Measurements from ENCODE around the gene NELL1.

NELL1 gene

DNA sequence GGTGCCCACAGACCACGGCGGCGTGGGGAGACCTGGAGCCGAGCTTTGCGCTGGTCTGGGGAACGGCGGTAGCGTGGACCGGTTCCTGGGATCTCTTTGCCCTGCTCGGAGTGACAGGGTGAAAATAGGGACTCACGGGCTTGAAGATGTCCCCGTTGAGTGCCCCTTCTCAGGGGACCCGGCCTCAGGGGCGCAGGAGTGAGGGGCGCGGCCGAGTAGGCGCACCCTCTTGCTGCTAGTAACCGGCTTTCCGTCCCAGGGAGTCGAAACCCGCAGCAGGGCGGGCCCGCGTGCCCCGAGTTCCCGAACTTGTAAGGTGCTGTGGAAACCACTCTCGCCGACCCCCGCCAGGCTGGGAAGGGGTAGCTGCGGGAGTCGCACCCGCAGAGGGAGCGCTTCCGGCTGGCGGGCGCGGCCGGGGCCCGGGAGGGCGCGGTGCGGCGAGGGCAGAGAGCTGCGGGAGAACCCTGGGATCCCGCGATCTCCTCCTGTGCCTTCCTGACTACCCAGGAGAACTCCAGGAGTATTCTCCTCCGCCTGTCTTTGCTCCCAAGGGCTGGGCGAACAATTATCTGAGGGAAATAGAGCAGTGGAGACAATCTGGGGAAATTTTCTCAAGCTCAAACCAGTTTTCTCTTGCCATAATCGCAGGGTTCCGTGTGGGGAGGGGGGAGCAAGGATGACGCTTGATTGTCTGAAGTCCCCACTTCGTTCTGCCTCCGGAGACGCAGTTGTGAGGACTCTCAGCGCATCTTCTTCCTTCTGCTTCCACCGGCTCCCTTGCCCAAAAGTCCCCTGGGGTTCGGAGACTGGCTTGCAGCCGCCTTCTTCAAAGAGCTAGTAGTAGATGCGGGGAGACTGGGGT is 666 bp downstream of the NELL1 start:
- DNase-seq = no peak

DNA sequence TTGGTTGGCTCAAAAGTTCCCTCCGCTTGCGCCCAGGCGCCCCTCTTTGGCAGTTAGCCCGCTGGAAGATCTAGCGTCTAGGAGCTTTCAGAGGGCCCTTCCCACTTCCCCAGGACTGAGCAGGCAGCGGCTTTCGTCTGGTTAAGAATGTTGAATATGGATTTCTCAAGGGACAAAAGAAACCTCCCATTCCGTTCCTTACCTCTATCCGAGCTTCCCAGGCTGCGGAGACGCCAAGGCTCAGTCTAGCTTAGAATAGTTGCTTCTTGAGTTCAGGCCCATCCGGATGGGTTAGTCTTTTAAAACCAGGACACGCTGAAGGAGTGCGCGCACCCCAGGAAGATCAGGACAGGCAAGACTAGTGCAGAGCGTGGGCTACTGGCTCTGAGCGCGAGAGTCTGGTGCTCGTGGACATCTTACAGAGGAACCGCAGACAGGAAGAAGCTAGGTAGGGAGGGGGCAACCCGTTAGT is 1.6 kb downstream of the NELL1 start:
- no peak for DNase-seq

DNA sequence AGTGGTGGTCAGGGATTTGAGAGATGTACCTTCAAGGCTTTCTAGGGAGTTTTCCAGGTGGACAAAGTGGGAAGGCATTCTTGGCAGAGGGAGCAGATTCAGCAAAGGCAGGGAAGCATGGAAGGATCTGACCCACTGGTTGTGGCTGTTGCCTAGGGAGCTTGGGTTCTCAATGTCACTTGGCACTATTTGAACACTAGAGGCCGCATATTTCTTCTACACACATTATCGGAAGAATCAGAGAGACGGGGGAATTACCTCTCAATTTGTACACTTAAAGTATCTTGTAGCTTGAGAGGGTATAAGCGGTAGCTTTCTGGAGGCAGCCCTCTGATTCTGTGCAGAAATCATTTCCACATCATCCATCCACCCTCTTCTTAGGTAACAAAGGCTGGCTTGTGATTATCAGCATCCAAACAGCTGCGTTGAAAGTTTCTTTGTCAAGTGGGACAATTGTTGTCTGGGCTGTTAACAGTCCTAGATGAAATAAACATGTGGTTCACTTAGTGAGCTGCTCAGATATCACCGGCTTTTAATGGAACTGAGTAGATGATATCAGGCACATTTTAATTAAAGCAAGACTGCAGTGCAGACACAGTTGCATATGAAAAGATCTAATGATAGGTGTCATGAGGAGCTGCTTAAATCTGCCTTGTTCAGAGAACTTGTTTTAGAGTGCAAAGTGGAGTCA is 2.6 kb downstream of the NELL1 start:
- DNase-seq = no peak

DNA sequence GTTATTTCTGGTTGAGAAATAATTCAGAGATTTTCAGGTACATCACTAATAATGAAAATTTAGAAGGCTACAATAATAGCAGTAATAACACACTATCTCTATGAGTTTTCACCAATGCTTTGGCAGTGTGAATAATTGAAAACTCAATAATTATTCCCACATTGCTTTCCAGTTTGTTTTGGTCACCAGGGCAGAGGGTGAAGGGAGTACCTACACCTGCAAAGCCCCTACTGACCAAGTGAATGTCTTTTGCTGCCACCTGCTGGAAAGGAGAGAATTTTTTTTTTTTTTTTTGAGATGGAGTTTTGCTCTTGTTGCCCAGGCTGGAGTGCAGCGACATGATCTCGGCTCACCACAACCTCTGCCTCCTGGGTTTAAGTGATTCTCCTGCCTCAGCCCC is 3.2 kb downstream of the NELL1 start:
- no peak for DNase-seq

DNA sequence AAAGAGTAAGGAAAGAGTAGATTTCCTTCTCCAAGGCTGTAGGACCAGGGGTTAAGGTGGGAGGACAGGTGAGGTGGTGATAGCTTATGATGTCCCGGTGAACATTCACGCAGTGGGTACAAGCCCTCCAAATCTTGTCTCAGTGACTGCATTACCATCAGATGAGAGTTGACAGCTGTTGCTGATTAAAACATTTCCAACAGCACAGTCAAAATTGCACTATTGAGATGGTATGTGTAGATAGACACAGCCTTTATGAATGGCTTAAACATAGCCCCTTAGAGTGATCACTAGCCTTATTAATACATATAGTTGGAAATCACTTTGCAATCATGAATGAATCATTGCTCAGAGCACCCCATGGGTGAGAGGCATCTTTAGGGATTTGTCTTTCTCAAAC is 7.3 kb downstream of the NELL1 start:
- DNase-seq = no peak

DNA sequence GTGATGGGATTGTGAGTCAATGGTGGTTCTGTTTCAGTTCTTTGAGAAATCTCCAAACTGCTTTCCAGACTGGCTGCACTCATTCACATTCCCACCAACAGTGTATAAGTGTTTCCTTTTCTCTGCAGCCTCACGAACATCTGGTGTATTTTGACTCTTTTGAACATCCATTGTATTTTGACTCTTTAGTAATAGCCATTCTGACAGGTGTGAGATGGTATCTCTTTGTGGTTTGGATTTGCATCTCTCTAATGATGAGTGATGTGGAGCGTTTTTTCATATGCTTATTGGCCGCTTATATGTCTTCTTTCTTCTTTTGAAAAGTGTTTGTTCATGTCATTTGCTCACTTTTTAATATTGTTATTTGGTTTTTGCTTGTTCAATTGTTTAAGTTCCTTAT is 19.4 kb downstream of the NELL1 start:
- no peak for DNase-seq

DNA sequence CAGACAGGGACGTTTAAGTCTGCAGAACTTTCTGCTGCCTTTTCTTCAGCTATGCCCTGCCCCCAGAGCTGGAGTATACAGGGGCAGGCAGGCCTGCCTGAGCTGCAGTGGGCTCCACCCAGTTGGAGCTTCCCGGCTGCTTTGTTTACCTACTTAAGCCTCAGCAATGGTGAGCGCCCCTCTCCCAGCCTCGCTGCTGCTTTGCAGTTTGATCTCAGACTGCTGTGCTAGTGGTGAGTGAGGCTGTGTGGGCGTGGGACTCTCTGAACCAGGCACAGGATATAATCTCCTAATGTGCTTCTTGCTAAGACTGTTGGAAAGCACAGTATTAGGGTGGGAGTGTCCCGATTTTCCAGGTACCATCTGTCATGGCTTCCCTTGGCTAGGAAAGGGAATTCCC is 38.5 kb downstream of the NELL1 start:
- no peak for DNase-seq

DNA sequence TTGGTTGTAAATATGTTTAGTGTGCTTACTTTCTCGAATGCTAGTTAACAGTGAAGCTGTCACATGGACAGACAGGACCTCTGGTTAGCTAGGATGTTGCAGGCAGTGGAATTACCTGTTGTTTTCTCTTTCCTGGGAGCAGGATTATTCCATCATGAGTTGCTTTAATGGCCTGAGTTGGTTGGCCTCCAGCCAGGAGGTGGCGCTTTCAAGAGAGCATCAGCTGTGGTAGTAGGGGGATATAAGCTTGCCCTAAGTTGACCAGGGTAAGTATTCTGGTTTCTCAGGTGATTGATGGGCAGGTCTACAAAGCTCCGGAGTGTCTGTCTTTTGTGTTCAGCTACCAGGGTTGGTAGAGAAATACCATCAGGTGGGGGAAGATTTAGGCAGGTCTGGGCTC is 43.5 kb downstream of the NELL1 start:
- DNase-seq = no peak

DNA sequence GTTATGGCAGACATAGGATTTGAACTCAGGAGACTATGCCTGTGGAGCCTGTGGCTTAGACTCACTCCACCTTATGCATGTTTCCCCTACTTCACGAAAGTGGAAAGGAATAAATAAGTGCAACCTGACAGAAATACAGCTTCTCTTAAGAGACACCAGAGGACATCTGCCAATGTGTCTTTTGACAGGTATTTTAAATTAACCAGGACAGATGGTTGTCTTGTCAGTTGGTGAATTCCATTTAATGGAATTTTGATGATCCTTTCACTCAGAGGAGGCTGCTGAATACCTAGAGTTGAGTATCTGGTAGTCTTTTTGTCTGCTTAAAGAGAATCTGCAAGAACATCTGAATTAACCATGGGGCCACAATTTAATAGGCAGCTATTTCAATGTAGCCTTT is 46.1 kb downstream of the NELL1 start:
- DNase-seq = no peak

DNA sequence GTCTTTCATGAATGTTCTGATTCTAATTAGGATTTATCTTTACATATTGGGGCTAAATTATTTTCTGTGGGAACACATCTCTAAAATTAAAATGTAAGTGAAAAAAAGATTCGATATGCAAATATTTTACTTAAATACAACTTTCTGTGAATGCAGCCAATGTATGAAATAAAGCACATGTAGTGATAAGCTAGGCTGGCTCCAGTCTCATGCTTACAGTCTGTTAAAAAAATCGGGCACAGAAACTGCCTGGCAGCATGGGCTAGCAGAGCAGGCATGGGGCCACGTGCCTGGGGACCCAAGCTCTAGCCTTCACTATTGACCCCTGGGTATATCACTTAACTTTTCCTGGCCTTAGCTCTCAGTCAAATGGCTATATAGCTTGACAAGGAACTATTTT is 46.5 kb downstream of the NELL1 start:
- no peak for DNase-seq

DNA sequence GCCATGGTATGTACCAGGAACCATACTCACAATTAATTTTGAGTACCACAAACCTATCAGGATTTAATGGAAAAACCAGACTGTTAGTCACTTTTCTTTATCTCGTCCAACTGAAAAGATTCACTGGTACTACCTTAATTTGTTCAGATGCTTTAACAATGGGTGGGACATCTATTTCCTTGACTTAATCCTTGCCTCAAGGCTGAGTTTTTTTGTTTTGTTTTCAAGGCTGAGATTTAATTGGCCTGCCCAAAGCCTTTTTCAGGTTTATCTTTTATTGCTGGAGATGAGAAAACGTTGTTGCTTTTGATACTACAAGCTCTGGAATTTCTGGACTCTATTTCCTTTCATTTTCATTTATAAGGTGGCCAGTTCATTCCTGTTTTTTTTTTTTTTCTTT is 50.4 kb downstream of the NELL1 start:
- no peak for DNase-seq

DNA sequence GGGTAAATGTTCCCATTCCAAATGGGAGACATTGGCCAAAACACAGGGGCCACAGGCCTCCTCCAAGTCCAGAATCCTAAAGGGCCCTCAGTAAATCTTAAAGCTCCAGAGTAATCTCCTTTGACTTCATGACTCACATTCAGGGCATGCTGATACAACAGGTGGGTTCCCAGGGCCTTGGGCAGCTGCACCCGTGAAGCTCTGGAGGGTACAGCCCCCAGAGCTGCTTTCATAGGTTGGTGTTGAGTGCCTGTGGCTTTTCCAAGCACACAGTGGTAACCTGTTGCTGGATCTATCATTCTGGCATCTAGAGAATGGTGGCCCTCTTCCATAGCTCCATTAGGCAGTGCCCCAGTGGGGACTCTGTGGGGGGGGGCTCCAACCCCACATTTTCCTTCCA is 54.0 kb downstream of the NELL1 start:
- no peak for DNase-seq

DNA sequence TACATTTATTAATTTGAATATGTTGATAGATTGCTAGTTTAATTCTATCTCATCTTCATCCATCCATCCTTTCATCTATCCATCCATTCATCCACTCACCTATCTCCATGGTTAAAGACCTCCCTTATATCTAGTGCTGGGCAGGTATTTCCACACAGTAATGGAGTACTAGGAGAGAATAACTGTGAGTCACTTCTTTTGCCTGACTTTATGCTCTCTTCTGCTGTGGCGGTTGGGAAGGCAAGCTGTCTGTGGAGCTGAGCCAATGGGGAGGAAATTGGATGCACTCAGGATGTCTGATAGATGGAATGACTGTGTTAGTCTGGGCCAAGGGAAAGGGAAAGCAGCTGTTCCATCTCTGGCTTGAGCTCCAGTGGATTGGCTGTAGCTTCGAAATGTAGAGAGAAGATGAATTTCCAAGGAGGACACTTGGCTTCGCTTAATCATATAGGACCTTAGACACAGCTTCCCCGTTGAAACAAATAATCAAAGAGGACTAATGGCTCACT is 60.3 kb downstream of the NELL1 start:
- no peak for DNase-seq

DNA sequence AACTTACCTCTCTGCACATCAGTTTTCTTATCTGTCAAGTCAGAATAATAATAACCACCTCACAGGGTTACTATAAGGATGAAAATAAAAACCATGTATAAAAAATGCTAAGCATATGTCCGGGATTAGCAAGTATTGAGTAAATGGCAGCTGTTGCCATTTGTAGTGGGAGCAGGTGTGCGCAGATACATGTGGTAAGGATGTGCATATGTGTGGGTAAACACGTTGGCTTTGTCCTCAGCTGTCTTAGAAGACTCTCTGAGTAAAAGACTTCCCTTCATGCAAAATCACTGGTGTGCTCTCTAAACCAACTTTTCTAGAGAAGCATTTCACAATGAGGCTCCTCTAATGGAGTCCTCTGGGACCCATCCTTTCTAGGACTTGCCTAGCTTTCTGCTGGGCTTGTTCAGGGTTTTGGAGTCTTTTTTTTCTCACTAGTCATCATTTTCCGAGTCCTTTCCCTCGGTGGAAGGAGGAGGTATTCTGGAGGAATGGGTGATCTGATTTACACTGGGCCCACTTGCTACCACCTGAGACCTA is 62.4 kb downstream of the NELL1 start:
- no peak for DNase-seq

DNA sequence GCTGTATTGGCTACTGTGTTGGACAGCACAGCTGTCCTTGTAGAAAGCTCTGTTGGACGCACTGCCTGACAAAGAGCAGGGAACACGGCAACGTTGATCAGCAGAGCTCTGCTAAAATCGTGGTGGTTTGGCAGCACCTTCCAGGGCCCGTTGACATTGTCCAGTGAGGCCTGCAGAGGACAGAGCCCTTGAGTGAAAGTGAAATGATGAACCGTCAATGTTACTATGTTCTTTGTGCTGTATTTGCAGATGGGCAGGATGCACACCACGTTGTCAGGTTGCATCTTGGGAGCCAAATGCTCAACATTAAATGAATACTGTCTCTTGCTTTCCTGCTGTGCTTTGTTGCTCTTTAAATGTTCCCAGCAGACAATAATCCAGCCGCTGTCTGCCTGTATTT is 69.7 kb downstream of the NELL1 start:
- no peak for DNase-seq

DNA sequence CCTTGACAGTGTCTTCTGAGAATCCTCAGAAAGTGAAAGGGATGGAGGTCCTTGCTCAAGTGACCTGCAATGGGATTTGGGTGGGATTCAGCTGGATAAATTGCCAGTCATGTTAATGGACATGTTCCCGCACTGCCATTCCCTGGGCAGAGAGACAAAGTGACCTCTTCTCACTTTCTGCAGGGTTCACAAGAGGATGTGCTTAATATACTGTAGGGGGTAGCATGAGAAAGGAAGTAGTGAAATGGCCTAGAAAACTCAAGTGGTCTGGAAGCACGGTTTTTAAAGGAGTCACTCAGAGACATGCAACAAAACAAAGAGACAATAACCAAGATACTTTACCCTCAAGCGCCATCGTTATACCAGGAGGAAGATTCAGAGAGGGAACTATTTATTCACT is 70.2 kb downstream of the NELL1 start:
- no peak for DNase-seq

DNA sequence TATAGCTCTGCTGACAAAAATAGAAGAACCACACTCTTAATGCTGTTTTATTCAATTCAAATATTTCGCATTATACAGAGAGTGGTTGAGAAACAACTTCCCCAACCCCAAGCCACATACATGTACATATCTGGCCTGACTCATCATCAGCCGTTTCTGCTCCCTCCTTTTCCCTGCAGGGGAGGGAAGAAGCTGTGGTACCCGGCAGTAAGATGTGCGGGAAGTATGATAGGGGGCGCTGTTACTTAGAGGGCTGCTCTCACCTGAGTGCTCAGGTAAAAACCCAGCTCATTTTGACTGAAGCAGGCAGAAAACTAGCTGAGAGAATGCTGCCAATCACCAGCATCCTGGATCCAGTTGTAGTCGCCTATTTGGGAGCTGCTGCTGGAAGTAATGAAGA is 85.5 kb downstream of the NELL1 start:
- no peak for DNase-seq

DNA sequence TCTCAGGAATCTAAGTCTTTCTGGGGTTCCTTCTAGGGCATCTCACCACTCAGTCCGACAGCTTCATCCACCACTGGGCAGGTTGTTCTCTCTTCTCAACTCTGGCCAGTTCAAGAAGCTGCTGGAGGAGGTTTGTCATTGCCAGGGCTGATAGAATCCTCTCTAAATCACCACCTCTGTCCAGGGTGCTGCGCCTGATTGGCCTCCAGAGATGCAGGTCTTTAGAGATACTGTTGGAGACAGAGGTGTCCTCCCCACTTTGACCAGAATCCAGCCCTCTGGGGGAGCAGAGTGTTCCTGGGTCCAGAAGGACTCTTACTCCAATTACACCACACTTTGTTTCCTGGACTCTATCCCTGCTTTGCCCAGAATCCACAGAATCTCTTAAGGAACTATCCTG is 90.2 kb downstream of the NELL1 start:
- no peak for DNase-seq

DNA sequence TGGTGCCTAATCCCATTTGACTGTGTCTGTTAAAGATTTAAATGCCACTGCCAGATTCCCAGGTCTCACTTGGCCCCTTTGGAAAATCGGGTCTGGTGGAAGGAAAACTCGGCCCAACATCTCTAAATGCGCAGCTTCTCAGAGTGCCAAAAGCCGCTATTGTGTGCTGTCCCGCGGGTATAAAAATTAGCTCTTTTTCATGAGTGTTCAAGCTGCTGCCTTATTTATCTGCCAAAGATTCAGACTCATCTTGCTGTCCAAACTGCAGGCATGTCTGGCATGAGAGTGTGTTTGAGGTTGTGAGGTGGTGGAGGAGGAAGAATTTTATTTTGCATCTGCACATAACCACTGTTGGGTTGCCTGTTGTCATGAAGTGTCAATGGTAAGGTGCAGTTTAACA is 91.4 kb downstream of the NELL1 start:
- DNase-seq = no peak

DNA sequence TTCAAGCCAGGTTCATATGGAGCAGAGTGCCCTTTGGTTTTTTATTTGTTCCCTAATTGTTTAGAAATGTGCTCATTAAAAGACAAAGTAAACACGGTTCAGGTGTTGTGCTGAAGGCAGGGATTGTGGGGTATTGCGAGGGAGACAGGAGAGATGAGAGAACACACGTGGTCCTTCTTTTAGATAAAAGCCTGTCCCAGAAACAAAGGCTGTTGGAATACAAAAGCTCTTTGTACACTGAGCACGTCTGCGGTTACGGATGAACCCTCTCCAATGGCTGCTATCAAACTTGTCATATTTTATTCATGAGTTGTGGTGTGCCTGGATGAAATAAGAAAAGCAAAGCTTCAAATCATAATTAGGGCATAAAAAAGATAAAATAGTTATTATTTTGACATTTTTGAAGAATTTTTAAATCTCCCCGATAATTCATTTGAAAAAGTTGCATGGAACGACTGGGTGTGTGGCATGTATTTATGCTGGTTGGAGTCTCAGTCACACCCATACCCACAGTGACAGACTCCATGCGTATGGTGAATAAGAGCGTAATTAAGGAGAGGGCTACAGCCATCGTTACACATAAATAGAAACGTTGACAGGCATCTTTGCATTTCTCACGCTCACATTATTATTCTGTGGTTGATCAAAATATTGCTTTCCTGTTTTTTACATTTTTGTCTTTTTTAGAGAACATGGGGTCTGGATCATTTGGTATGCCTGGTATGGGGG is 92.9 kb downstream of the NELL1 start:
- no peak for DNase-seq

DNA sequence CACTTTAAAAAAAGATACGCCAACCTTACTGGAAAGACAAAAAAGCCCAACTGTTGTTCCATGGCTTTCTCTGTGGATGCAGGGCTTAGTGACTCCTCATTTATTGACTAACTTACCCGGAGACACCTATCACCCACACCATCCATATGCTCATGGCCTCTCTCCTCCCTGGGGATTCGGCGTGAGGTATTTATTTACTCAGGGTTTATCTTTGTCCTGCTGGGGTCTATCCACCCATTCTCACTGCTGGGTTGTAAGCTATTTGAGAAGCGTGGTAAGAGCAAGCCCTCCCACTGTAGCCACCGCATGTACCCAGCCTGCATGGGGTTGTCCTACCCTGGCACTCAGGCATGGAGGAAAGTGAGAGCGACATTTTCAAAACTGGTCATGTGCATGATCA is 93.6 kb downstream of the NELL1 start:
- DNase-seq = no peak

DNA sequence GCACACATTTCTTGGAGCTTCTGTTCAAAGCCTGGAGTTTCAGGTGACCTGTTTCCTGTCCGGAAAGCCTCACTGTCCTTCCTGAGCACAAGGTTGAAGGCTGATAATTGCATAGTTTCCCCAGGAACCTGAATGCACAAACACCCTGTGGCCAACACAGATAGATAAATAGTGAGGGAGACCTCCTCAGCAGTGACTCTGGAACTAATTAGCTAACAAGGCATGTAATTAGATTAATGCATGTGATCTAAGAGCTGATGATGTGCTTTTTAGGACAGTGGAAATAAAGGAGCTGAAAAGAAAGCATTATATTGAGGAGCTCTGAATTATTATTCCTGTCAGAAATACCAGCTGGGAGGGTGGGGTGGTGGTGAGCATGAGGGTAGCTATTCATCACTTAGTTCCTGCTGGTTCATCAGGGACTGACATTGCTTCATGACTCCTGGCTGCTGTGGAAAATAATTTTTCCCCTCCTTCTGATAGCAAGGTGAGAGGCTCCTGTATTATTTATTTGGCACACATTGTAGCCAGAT is 101.1 kb downstream of the NELL1 start:
- no peak for DNase-seq

DNA sequence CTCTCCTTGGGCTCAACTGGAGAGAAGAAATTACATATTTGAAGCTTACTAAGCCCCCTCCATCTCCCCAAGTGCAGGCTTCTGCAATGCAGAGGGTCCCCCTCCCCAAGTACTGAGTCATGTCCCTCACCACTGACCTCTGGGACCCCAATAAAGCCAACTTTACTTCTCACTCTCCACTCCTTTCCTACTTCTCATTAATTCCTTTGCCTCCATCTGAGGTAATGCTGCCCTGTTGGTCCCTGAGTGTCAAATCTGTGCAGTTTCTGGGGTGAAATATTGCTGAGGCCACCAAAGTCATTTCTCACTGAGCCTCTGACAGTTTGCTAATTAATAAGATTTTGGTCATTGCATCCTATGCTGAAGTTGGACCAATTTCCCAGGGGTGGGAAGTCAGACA is 101.6 kb downstream of the NELL1 start:
- DNase-seq = no peak
